ENCODE measurements around the gene MED15.
"Not testable (repeated sequence)": the region's sequence is repeated elsewhere in the genome, so short reads cannot be mapped to it uniquely, and the experiment has no call there.

MED15 gene

DNA sequence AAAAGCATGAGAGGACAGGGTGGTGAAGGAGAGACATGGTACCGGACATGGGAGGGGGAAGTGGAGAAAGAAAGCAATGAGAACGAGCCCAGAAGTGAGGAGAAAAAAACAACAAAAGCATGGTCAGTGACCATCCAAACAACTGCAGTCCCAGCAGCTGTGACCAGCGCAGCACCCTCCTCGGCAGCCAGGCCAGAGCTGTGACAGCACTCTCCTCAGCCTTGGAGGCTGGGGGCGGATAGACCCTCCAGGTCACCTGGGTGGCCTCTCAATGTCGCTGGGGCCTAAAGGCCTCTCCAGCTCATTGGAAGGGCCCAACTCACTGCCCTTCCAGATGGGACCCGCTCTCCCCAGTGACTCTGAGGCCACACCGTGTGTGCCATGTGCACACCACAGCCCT lies 103.3 kb downstream of the MED15 start:
- ATAC-seq (no peak), DNase-seq (no peak)
- Mint-ChIP-seq H3K4me1 (peaks cover 48% of the 10 kb centered on the region), H3K9me3 (no peaks in the 10 kb centered on the region), H3K27ac (peak overlapping the region in 1 of 2 donors; percentile 10), H3K27me3 (no peaks in the 10 kb centered on the region), H3K4me3 (no peak overlapping the region)

DNA sequence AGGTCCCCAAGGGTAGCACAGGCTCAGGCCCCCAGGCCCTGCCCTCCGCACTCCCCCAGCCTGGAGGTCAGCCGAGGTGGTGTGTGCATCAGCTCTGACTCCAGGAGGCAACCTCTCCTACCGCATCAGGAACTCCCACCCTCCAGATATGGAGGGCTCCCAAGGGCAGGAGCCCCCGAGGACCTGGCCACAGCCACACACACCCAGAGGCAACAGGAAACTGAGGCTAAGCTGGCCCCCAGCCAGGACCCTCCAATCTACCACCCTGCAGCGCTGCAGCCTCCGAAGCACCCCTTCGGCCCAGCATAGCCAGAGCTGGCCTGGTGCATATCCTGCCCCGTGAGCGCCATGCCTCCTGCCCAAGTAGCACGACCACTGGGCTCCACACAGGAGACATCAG lies 104.0 kb downstream of the MED15 start:
- Mint-ChIP-seq H3K27ac (peak overlapping the region in 1 of 2 donors; percentile 78), H3K9me3 (no peaks in the 10 kb centered on the region), H3K4me3 (no peak overlapping the region), H3K27me3 (no peaks in the 10 kb centered on the region), H3K4me1 (peaks cover 42% of the 10 kb centered on the region)
- ATAC-seq, result no peak
- no peak for DNase-seq

DNA sequence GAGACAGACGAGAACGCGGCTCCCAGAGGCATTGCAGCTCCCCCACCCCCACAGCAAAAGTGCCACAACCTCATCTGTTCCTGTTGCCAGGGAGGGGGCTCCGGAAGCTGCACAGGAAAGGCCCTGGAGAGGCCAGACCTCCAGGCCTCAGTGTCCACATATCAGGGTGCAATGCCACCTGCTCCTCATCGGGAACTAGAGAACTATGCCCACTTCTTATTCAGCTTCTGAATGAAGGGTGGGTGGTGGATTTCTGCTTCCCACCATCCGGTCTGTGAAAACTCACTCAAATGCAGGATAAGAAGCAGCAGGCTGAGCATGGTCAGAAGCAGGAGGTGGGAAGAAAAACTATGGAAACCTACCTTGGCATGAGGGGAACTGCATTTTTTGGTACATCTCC lies 105.9 kb downstream of the MED15 start:
- Mint-ChIP-seq H3K9me3 (no peaks in the 10 kb centered on the region), H3K4me3 (no peak overlapping the region), H3K27ac (no peak overlapping the region), H3K27me3 (no peaks in the 10 kb centered on the region), H3K4me1 (peaks cover 28% of the 10 kb centered on the region)
- DNase-seq (no peak), ATAC-seq (no peak)

DNA sequence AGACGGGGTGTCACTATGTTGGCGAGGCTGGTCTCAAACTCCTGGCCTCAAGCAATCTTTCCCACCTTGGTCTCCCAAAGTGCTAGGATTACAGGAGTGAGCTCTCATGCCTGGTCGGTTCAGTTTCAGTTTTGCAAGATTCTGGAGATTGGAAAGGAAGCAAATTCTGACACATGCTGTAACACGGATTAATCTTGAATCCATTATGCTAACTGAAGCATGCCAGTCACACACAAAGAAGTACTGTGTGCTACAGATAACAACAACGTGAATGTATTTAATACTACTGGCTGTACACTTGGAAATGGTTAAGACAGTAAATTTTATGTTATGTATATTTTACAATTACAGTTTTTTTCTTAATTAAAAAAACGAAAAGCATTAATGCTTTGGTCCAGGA lies 107.6 kb downstream of the MED15 start:
- H3K4me3 Mint-ChIP-seq, result no peak overlapping the region
- peaks cover 28% of the 10 kb centered on the region for H3K4me1 Mint-ChIP-seq
- ATAC-seq, result no peak
- no peak overlapping the region for H3K27ac Mint-ChIP-seq
- no peak for DNase-seq
- no peaks in the 10 kb centered on the region for H3K9me3 Mint-ChIP-seq
- H3K27me3 Mint-ChIP-seq, result no peaks in the 10 kb centered on the region

DNA sequence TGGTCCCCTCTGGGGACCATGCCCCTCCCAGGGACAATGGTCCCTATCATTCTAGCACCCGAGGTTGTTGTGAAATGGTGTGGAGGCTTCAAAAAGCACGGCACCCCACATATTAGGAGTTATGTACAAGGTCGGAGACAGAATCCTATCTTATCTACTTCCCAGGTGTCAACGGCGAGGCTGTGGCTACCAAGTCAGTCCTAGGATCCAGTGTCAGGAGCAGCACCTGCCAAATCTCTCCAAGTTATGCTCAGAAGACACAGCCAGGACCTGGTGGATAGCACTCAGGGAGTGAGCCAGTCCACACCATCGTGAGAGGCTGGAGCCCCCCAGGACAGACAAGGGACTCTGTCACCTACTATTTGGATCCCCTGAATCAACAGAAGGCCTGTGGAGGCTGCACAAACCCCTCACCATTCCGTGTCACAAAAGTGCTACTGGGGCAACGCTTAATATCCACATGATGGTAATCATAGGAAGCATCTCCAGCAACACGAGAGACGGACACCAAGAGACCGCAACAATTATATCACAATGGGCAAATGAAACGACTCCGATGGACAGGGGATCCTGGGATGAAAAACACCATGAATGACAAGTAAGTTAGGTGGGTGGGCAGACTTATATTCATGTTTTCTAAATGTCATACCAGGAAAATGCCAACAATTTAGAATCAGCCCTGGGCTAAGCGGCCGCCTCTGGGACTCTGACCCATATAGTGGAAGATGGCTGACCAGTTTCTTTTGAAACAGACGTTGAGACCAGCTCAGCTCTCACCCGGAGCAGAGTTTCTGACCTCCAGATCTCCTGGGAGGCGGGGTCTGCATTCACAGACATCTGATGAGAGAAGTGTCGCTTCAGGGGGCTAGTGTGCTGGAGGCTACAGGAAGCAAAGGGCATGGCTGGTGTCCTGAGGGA lies 108.4 kb downstream of the MED15 start:
- H3K27me3 Mint-ChIP-seq, result no peaks in the 10 kb centered on the region
- DNase-seq (no peak), ATAC-seq (no peak)
- no peak overlapping the region for H3K4me3 Mint-ChIP-seq
- H3K4me1 Mint-ChIP-seq, result peaks cover 21% of the 10 kb centered on the region
- no peaks in the 10 kb centered on the region for H3K9me3 Mint-ChIP-seq
- no peak overlapping the region for H3K27ac Mint-ChIP-seq

DNA sequence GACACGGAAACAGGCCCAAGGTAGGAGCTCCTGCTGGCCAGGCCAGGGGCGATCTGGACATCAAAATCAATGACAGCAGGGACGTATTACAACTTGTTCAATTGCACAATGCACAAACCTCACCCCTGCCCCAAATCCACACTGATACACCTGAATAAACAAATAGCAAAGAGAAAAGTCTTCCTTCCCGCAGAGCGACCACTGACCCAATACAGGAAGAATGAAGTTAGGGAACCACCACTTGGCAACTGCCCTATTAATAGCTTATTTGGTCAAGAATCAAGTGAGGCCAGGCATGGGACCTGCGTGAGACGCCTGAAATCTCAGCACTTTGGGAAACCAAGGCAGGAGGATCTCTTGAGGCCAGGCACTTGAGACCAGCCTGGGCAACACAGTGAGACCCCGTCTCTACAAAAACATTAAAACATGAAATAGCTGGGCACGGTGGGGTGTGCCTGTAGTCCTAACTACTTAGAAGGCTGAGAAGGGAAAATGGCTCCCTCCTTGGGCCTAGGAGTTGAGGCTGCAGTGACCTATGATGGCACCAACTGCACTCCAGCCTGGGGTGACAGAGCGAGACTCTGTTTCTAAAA lies 109.1 kb downstream of the MED15 start:
- DNase-seq (no peak), ATAC-seq (no peak)
- peaks cover 14% of the 10 kb centered on the region for H3K4me1 Mint-ChIP-seq
- no peak overlapping the region for H3K27ac Mint-ChIP-seq
- H3K27me3 Mint-ChIP-seq, result no peaks in the 10 kb centered on the region
- no peaks in the 10 kb centered on the region for H3K9me3 Mint-ChIP-seq
- no peak overlapping the region for H3K4me3 Mint-ChIP-seq

- no peak overlapping the region for H3K27ac Mint-ChIP-seq
- H3K9me3 Mint-ChIP-seq, result no peaks in the 10 kb centered on the region
- H3K27me3 Mint-ChIP-seq, result no peaks in the 10 kb centered on the region
- H3K4me3 Mint-ChIP-seq, result no peak overlapping the region
- H3K4me1 Mint-ChIP-seq, result peaks cover 2% of the 10 kb centered on the region
- no peak for DNase-seq
- ATAC-seq, result peak; percentile 42
Measured at GRCh38 chr22:20618488-20618887, 111.1 kb downstream of the MED15 start.

DNA sequence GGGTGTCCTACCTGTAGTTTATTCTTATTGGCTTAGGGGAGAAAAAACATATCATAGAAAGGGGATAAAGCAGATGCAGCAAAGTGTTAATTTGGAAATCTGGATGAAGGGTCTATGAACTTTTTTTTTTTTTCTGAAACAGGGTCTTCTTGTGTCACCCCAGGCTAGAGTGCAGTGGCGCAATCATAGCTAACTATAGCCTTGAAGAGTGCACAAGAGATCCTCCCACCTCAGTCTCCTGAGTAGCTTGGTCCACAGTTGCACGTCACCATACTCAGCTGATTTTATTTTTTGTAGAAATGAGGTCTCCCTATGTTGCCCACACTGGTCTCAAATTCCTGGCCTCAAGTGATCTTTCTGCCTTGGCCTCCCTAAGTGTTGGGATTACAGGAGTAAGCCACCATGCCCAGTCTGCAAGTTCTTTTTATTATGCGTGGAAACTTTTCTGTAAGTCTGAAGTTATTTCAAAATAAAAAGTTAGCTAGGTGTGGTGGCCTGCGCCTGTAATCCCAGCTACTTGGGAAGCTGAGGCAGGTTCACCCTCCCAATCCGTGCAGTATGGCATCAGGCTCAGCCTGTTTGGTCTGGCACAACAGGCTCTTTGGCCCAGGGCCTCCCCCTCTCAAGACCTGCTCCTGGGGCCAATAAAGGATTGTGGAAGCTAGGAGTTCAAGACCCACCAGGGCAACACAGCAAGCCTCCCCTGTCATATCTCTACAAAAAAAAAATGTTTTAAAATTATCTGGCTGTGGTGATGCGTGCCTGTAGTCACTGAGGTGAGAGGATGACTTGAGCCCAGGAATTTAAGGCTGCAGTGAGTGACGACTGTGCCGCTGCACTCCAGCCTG lies 111.9 kb downstream of the MED15 start:
- Mint-ChIP-seq H3K4me3 (no peak overlapping the region), H3K4me1 (peaks cover 10% of the 10 kb centered on the region), H3K27ac (no peak overlapping the region), H3K9me3 (no peaks in the 10 kb centered on the region), H3K27me3 (no peaks in the 10 kb centered on the region)
- DNase-seq, result no peak
- ATAC-seq, result no peak

DNA sequence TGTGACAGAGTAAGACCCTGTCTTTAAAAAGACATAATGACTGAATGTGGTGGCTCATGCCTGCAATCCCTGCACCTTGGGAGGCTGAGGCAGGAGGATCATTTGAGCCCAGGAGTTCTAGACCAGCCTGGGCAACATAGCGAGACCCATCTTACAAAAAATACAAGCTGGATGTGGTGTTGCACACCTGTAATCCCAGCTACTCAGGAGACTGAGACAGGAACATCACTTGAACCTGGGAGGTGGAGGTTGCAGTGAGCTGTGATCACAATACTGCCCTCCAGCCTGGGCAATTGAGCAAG lies 112.4 kb downstream of the MED15 start:
- H3K4me1 Mint-ChIP-seq, result peaks cover 16% of the 10 kb centered on the region
- not testable (repeated sequence) for H3K27me3 Mint-ChIP-seq, H3K27ac Mint-ChIP-seq, H3K9me3 Mint-ChIP-seq, DNase-seq, H3K4me3 Mint-ChIP-seq, ATAC-seq

DNA sequence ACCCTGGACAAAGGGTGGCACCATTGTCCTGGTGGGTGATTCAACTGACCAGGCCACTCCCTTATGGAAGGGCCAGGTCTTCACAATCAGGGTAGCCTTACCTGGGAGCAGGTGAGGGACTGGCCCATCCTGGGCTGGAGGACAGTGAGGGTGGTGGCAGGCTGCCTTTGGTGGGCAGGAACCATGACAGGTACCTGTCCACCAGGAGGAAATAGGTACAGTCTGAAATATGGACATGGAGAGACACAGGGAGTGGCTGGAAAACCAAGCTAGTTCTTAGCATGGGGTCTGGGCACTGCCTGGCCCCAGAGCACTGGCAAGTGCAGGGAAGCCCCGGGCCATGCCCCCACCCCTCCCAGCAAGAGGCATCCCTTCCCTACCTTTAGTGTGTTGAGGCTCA lies 113.8 kb downstream of the MED15 start:
- Mint-ChIP-seq H3K4me3 (no peak overlapping the region), H3K27ac (peak overlapping the region in 1 of 2 donors; percentile 42), H3K4me1 (peaks cover 26% of the 10 kb centered on the region), H3K9me3 (no peaks in the 10 kb centered on the region), H3K27me3 (peaks cover 3% of the 10 kb centered on the region)
- DNase-seq (no peak), ATAC-seq (no peak)

GRCh38 chr22:20622650-20623339 lies 115.4 kb downstream of the MED15 start:
- H3K4me3 Mint-ChIP-seq, result no peak overlapping the region
- no peaks in the 10 kb centered on the region for H3K9me3 Mint-ChIP-seq
- no peak overlapping the region for H3K27ac Mint-ChIP-seq
- H3K4me1 Mint-ChIP-seq, result peaks cover 26% of the 10 kb centered on the region
- ATAC-seq, result no peak
- peaks cover 18% of the 10 kb centered on the region for H3K27me3 Mint-ChIP-seq
- DNase-seq, result no peak

- ATAC-seq, result peak; percentile 97
- Mint-ChIP-seq H3K27me3 (peaks cover 18% of the 10 kb centered on the region), H3K4me3 (peak overlapping the region in 1 of 2 donors; percentile 50), H3K9me3 (no peaks in the 10 kb centered on the region), H3K27ac (peak overlapping the region; percentile 49 to 75), H3K4me1 (peaks cover 26% of the 10 kb centered on the region)
- peak; percentile 73 to 89 for DNase-seq
Measured at GRCh38 chr22:20624161-20624616, 116.8 kb downstream of the MED15 start.

DNA sequence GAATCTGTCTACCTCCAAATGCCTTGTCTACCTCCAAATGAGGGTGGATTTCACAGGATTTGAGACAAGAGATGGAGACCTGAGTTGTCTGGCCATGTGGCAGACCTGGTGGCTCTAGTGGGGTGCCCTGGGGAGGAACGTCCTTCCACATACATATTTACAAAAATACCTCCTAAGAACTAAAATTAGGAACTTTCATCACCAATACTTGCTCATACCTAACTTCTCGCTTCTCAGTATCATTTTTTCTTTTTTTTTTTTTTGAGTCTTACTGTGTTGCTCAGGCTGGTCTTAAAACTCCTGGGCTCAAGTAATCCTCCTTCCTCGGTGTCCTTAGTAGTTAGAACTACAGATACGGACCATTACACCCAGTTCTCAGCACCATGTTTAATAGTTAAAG lies 117.9 kb downstream of the MED15 start:
- peaks cover 18% of the 10 kb centered on the region for H3K27me3 Mint-ChIP-seq
- DNase-seq (no peak), ATAC-seq (no peak)
- peaks cover 26% of the 10 kb centered on the region for H3K4me1 Mint-ChIP-seq
- peak overlapping the region in 1 of 2 donors; percentile 82 for H3K27ac Mint-ChIP-seq
- peak overlapping the region in 1 of 2 donors; percentile 41 for H3K4me3 Mint-ChIP-seq
- H3K9me3 Mint-ChIP-seq, result no peaks in the 10 kb centered on the region

- Mint-ChIP-seq H3K4me1 (peaks cover 26% of the 10 kb centered on the region), H3K27ac (no peak overlapping the region)
- ATAC-seq, result no peak
Measured at GRCh38 chr22:20626811-20627210, 119.4 kb downstream of the MED15 start.

DNA sequence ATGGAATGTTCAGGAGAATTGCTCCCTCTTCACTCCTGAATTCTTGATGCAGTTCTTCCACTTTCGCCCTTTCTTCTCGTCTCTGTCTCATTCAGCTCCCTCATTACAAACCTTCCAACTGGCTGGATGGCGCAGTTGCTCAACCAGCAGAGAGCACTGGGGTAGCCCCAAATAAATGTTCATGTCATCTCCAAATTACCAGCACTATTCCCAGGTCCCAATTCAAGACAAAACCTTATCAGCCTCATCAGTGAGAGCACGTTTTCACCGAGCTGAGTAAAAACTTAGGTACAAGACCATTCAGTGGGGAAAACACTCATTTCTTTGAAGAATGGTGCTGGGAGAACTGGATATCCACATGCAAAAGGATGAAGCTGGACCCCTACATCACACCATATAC lies 120.0 kb downstream of the MED15 start:
- peaks cover 18% of the 10 kb centered on the region for H3K27me3 Mint-ChIP-seq
- H3K4me1 Mint-ChIP-seq, result peaks cover 26% of the 10 kb centered on the region
- H3K4me3 Mint-ChIP-seq, result no peak overlapping the region
- ATAC-seq (no peak), DNase-seq (no peak)
- no peak overlapping the region for H3K27ac Mint-ChIP-seq
- H3K9me3 Mint-ChIP-seq, result no peaks in the 10 kb centered on the region

More at GRCh38 chr22:20626811-20627210, 119.4 kb downstream of the MED15 start:
- DNase-seq, result no peak
- Mint-ChIP-seq H3K27me3 (peaks cover 18% of the 10 kb centered on the region), H3K9me3 (no peaks in the 10 kb centered on the region), H3K4me3 (no peak overlapping the region)
